ENCODE measurements around the gene KRTAP10-1. TPM values are rescaled to one million over a fixed set of nuclear protein-coding genes. Genes with fewer than 3 reads are reported as not detected.

The KRTAP10-1 gene
- total and polyA plus RNA-seq, 2 of the 13 experiments (the other 11 are each of a cell fraction or from before 2014, with no cell fraction given), result not detected

DNA sequence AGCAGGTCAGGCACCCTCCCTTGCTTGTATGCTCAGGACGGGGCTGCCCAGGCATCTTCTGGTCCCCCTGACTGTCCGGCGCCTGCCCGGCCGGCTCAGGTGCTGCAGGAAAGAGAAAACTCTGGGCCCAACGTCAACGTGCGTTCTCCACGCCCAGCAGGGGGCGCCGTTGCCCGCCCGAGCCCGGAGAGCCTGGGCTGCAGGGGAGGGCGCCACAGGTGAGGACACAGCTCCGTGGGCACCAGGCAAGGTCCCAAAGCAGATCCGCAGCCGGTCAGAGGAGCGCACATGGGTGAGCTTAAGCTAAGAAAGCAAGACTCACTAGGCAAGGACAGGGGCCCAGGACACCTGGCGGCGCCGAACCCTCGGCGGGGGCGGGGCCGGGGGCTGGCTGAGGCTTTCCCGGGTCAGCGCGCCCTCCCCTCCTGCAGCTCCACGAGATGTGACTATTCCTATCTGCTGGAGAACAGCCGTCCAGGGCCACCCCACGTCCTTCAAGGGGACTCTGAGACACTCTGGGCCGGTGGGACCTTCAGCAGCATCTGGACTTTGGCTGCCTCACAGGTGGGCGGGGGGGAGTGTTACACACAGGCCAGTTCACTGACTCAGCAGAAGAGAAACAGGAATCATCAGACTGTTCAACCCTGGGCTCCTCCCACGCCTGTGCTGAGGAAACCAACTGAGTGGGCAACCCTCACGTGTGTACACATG lies 29.3 kb downstream of the KRTAP10-1 start (continued):
- TF ChIP-seq, protein P1, sequence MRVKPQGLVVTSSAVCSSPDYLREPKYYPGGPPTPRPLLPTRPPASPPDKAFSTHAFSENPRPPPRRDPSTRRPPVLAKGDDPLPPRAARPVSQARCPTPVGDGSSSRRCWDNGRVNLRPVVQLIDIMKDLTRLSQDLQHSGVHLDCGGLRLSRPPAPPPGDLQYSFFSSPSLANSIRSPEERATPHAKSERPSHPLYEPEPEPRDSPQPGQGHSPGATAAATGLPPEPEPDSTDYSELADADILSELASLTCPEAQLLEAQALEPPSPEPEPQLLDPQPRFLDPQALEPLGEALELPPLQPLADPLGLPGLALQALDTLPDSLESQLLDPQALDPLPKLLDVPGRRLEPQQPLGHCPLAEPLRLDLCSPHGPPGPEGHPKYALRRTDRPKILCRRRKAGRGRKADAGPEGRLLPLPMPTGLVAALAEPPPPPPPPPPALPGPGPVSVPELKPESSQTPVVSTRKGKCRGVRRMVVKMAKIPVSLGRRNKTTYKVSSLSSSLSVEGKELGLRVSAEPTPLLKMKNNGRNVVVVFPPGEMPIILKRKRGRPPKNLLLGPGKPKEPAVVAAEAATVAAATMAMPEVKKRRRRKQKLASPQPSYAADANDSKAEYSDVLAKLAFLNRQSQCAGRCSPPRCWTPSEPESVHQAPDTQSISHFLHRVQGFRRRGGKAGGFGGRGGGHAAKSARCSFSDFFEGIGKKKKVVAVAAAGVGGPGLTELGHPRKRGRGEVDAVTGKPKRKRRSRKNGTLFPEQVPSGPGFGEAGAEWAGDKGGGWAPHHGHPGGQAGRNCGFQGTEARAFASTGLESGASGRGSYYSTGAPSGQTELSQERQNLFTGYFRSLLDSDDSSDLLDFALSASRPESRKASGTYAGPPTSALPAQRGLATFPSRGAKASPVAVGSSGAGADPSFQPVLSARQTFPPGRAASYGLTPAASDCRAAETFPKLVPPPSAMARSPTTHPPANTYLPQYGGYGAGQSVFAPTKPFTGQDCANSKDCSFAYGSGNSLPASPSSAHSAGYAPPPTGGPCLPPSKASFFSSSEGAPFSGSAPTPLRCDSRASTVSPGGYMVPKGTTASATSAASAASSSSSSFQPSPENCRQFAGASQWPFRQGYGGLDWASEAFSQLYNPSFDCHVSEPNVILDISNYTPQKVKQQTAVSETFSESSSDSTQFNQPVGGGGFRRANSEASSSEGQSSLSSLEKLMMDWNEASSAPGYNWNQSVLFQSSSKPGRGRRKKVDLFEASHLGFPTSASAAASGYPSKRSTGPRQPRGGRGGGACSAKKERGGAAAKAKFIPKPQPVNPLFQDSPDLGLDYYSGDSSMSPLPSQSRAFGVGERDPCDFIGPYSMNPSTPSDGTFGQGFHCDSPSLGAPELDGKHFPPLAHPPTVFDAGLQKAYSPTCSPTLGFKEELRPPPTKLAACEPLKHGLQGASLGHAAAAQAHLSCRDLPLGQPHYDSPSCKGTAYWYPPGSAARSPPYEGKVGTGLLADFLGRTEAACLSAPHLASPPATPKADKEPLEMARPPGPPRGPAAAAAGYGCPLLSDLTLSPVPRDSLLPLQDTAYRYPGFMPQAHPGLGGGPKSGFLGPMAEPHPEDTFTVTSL (CRISPR knock-in tag; IDR thresholded peaks at IDR 0.05; ENCODE audit: borderline replicate concordance), result no peak
- TF ChIP-seq, protein P2, sequence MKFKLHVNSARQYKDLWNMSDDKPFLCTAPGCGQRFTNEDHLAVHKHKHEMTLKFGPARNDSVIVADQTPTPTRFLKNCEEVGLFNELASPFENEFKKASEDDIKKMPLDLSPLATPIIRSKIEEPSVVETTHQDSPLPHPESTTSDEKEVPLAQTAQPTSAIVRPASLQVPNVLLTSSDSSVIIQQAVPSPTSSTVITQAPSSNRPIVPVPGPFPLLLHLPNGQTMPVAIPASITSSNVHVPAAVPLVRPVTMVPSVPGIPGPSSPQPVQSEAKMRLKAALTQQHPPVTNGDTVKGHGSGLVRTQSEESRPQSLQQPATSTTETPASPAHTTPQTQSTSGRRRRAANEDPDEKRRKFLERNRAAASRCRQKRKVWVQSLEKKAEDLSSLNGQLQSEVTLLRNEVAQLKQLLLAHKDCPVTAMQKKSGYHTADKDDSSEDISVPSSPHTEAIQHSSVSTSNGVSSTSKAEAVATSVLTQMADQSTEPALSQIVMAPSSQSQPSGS (CRISPR knock-in tag; IDR thresholded peaks at IDR 0.05), result no peak
- TF ChIP-seq, protein P3, sequence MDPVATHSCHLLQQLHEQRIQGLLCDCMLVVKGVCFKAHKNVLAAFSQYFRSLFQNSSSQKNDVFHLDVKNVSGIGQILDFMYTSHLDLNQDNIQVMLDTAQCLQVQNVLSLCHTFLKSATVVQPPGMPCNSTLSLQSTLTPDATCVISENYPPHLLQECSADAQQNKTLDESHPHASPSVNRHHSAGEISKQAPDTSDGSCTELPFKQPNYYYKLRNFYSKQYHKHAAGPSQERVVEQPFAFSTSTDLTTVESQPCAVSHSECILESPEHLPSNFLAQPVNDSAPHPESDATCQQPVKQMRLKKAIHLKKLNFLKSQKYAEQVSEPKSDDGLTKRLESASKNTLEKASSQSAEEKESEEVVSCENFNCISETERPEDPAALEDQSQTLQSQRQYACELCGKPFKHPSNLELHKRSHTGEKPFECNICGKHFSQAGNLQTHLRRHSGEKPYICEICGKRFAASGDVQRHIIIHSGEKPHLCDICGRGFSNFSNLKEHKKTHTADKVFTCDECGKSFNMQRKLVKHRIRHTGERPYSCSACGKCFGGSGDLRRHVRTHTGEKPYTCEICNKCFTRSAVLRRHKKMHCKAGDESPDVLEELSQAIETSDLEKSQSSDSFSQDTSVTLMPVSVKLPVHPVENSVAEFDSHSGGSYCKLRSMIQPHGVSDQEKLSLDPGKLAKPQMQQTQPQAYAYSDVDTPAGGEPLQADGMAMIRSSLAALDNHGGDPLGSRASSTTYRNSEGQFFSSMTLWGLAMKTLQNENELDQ (CRISPR knock-in tag; IDR thresholded peaks at IDR 0.05; ENCODE audit: borderline replicate concordance), result no peak
- 0 out of 2 replicates have a peak, but pooled peaks have one; percentile 33 for TF ChIP-seq ZNF709 (CRISPR knock-in tag; IDR thresholded peaks at IDR 0.05)
- no peak for TF ChIP-seq ZBTB7A (CRISPR knock-in tag; IDR thresholded peaks at IDR 0.05)
- TF ChIP-seq ZFP36 (IDR thresholded peaks at IDR 0.05; ENCODE audit: borderline replicate concordance, low read depth, low read length, partially characterized antibody), result no peak
- no peak for TF ChIP-seq HHEX (CRISPR knock-in tag; IDR thresholded peaks at IDR 0.05)
- no peak for TF ChIP-seq ERF (CRISPR knock-in tag; IDR thresholded peaks at IDR 0.05)
- no peak for TF ChIP-seq SYNCRIP (IDR thresholded peaks at IDR 0.05; ENCODE audit: insufficient read depth, low read depth, low read length)
- 0 out of 2 replicates have a peak, but pooled peaks have one; percentile 40 for TF ChIP-seq SALL1 (CRISPR knock-in tag; IDR thresholded peaks at IDR 0.05)
- TF ChIP-seq, protein P4, sequence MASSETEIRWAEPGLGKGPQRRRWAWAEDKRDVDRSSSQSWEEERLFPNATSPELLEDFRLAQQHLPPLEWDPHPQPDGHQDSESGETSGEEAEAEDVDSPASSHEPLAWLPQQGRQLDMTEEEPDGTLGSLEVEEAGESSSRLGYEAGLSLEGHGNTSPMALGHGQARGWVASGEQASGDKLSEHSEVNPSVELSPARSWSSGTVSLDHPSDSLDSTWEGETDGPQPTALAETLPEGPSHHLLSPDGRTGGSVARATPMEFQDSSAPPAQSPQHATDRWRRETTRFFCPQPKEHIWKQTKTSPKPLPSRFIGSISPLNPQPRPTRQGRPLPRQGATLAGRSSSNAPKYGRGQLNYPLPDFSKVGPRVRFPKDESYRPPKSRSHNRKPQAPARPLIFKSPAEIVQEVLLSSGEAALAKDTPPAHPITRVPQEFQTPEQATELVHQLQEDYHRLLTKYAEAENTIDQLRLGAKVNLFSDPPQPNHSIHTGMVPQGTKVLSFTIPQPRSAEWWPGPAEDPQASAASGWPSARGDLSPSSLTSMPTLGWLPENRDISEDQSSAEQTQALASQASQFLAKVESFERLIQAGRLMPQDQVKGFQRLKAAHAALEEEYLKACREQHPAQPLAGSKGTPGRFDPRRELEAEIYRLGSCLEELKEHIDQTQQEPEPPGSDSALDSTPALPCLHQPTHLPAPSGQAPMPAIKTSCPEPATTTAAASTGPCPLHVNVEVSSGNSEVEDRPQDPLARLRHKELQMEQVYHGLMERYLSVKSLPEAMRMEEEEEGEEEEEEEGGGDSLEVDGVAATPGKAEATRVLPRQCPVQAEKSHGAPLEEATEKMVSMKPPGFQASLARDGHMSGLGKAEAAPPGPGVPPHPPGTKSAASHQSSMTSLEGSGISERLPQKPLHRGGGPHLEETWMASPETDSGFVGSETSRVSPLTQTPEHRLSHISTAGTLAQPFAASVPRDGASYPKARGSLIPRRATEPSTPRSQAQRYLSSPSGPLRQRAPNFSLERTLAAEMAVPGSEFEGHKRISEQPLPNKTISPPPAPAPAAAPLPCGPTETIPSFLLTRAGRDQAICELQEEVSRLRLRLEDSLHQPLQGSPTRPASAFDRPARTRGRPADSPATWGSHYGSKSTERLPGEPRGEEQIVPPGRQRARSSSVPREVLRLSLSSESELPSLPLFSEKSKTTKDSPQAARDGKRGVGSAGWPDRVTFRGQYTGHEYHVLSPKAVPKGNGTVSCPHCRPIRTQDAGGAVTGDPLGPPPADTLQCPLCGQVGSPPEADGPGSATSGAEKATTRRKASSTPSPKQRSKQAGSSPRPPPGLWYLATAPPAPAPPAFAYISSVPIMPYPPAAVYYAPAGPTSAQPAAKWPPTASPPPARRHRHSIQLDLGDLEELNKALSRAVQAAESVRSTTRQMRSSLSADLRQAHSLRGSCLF (CRISPR knock-in tag; IDR thresholded peaks at IDR 0.05; ENCODE audit: borderline replicate concordance), result no peak
- TF ChIP-seq KDM5B (CRISPR knock-in tag; IDR thresholded peaks at IDR 0.05; ENCODE audit: borderline replicate concordance), result no peak
- TF ChIP-seq, protein P5, sequence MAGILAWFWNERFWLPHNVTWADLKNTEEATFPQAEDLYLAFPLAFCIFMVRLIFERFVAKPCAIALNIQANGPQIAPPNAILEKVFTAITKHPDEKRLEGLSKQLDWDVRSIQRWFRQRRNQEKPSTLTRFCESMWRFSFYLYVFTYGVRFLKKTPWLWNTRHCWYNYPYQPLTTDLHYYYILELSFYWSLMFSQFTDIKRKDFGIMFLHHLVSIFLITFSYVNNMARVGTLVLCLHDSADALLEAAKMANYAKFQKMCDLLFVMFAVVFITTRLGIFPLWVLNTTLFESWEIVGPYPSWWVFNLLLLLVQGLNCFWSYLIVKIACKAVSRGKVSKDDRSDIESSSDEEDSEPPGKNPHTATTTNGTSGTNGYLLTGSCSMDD (CRISPR knock-in tag; IDR thresholded peaks at IDR 0.05), result no peak

All from HepG2 (cell line).